Adrenal gland (tissue), 5 donors: ENCODE data around the gene DOCK4.

Source experiments
- POLR2A ChIP-seq, 2 donors: fragments of 450-650 bp; IDR thresholded peaks; one replicate each; pipeline ENCODE4 v1.6.1; 2017; ENCODE audit warnings: antibody characterized with exemption in 2 of 2, mild to moderate bottlenecking in 2 of 2, moderate library complexity in 1 of 2
- TF ChIP-seq, protein P1 (sequence below), 6 experiments: fragments of 450-650 bp in 4 of 6; fragments of 200-600 bp in 2 of 6; sonication (generic) in 1 of 6; IDR thresholded peaks; 1 replicate in 5 of 6; 2 replicates in 1 of 6; pipeline versions ENCODE4 v1.5.1 to v1.8.0; 2016 to 2021; ENCODE audit warnings: antibody characterized with exemption in 6 of 6, mild to moderate bottlenecking in 2 of 6, moderate library complexity in 1 of 6
- donor health status: DM: no; HTN: no; CAD: no.

DNA sequence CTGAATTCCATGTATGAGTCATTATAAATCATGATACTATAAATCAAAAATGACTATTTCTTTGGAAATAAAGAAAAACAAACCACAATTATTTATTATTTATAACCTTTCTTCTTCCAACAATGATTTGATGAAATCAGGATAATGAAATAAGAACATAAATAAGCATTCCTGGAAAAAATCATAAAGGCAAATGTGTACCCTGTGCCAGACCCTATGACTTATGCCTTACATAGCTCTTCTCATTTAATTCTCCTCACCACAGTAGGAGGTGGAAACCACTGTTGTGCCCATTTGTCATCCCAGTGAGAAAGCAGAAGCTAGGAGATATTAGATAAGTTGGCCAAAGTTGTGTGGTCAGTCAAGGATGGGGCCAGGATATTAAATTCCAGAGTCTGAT is 255.1 kb downstream of the DOCK4 start:
- TF ChIP-seq, protein P1, sequence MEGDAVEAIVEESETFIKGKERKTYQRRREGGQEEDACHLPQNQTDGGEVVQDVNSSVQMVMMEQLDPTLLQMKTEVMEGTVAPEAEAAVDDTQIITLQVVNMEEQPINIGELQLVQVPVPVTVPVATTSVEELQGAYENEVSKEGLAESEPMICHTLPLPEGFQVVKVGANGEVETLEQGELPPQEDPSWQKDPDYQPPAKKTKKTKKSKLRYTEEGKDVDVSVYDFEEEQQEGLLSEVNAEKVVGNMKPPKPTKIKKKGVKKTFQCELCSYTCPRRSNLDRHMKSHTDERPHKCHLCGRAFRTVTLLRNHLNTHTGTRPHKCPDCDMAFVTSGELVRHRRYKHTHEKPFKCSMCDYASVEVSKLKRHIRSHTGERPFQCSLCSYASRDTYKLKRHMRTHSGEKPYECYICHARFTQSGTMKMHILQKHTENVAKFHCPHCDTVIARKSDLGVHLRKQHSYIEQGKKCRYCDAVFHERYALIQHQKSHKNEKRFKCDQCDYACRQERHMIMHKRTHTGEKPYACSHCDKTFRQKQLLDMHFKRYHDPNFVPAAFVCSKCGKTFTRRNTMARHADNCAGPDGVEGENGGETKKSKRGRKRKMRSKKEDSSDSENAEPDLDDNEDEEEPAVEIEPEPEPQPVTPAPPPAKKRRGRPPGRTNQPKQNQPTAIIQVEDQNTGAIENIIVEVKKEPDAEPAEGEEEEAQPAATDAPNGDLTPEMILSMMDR (IDR thresholded peaks at IDR 0.05): no peak
- TF ChIP-seq POLR2A (IDR thresholded peaks at IDR 0.05): no peak
